ENCODE results near the gene SPATA19.

DNA sequence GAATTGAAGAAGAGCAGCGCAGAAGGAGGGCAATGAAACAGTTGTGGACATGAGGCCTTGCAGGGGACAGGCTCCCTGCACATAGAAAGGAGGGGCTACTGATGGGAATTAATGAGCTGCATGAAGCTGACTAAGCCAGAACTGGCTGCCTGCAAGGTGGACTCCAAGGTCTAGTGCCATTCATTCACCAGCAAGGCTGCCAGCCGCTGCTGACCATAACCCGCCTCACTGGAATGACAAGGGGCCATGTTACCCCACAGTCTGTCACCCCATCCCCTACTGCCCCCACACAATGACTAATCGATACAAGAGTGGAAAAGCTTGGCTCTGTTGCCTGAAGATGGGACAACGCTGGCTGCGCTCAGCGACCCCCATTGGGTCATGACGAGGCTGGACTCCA lies 44.6 kb downstream of the SPATA19 start:
- no peak for TF ChIP-seq POLR2AphosphoS5 (IDR thresholded peaks at IDR 0.05; ENCODE audit: low read depth, low read length)
- no peak for TF ChIP-seq POLR2A (IDR thresholded peaks at IDR 0.05; ENCODE audit: low read depth, low read length)
